HG03060 (cell line): ENCODE results near the gene ETFDH.
"Not testable (repeated sequence)": the region's sequence is repeated elsewhere in the genome, so short reads cannot be mapped to it uniquely, and the experiment has no call there.

Experiments used
- ATAC-seq: cut with Tn5 transposase; IDR thresholded peaks from one replicate; pipeline ENCODE4 v1.9.1; 2021; ENCODE audit warnings: low read depth, moderate number of reproducible peaks; ENCODE audit not compliant: unreplicated experiment

The ETFDH gene

GRCh38 chr4:158671915-158672806, at the start of gene ETFDH:
TSS of gene ETFDH (plus strand) at chr4:158672296. CDS start at chr4:158672457, 161 bp downstream.
- ATAC-seq = peak; percentile 93

- peak; percentile 87 for ATAC-seq
Measured at GRCh38 chr4:158624889-158625478, 47.1 kb upstream of the ETFDH start.

GRCh38 chr4:158625544-158625943, 46.6 kb upstream of the ETFDH start:
- ATAC-seq = no peak

- ATAC-seq = no peak
Measured at GRCh38 chr4:158630893-158631292, 41.2 kb upstream of the ETFDH start.

GRCh38 chr4:158636619-158637018, 35.5 kb upstream of the ETFDH start:
- no peak for ATAC-seq

- ATAC-seq = no peak
Measured at GRCh38 chr4:158644356-158644755, 27.7 kb upstream of the ETFDH start.

GRCh38 chr4:158644760-158645159, 27.3 kb upstream of the ETFDH start:
- ATAC-seq = no peak

GRCh38 chr4:158649111-158649680, 22.9 kb upstream of the ETFDH start:
- no peak for ATAC-seq

GRCh38 chr4:158652920-158653319, 19.2 kb upstream of the ETFDH start:
- ATAC-seq = no peak

- no peak for ATAC-seq
Measured at GRCh38 chr4:158656439-158656838, 15.7 kb upstream of the ETFDH start.

- no peak for ATAC-seq
Measured at GRCh38 chr4:158657291-158657690, 14.8 kb upstream of the ETFDH start.

GRCh38 chr4:158663255-158663654, 8.8 kb upstream of the ETFDH start:
- ATAC-seq = not testable (repeated sequence)

GRCh38 chr4:158663707-158664625, 8.1 kb upstream of the ETFDH start:
- ATAC-seq = not testable (repeated sequence)

GRCh38 chr4:158664806-158665205, 7.3 kb upstream of the ETFDH start:
- no peak for ATAC-seq

- ATAC-seq = no peak
Measured at GRCh38 chr4:158666892-158667291, 5.2 kb upstream of the ETFDH start.

- no peak for ATAC-seq
Measured at GRCh38 chr4:158667651-158668198, 4.4 kb upstream of the ETFDH start.

GRCh38 chr4:158669310-158669709, 2.8 kb upstream of the ETFDH start:
- ATAC-seq = no peak

- no peak for ATAC-seq
Measured at GRCh38 chr4:158670975-158671664, 976 bp upstream of the ETFDH start.

GRCh38 chr4:158671665-158671914, 506 bp upstream of the ETFDH start, which contains the start of gene C4orf46:
TSS of gene C4orf46 (minus strand) at chr4:158671887. CDS start at chr4:158671801, 86 bp downstream.
- no peak for ATAC-seq

- no peak for ATAC-seq
Measured at GRCh38 chr4:158673633-158674032, 1.5 kb downstream of the ETFDH start.
